Vagina (tissue), 2 donors: Measurements from ENCODE around the gene GNL3. TPM values are rescaled to one million over a fixed set of nuclear protein-coding genes. Genes with fewer than 3 reads are reported as not detected.
"Not testable (repeated sequence)": the region's sequence is repeated elsewhere in the genome, so short reads cannot be mapped to it uniquely, and the experiment has no call there.

Source experiments
- DNase-seq, 2 donors: peaks; one replicate each; pipeline ENCODE4 v3.0.0-alpha.2; 2017; ENCODE audit errors: extremely low spot score in 2 of 2
- H3K27ac ChIP-seq: fragments of 200-600 bp; sonication (generic); one replicate; pipeline ENCODE4 v1.5.1; 2019
- H3K27me3 ChIP-seq: fragments of 200-600 bp; sonication (generic); one replicate; pipeline ENCODE4 v1.5.1; 2019
- H3K36me3 ChIP-seq, 2 donors: fragments of 200-600 bp; sonication (generic); one replicate each; pipeline ENCODE4 v1.5.1; 2017 to 2019
- H3K4me1 ChIP-seq: fragments of 200-600 bp; sonication (generic); one replicate; pipeline ENCODE4 v1.5.1; 2019
- H3K4me3 ChIP-seq, 2 donors: fragments of 200-600 bp; sonication (generic); 1 replicate in 1 of 2; 2 replicates in 1 of 2; pipeline ENCODE4 v1.5.1; 2016 to 2019
- H3K9me3 ChIP-seq: fragments of 200-600 bp; sonication (generic); one replicate; pipeline ENCODE4 v1.5.1; 2019
- POLR2A ChIP-seq, 2 donors: fragments of 450-650 bp; IDR thresholded peaks; one replicate each; pipeline ENCODE4 v1.6.1; 2017; ENCODE audit warnings: antibody characterized with exemption in 2 of 2, mild to moderate bottlenecking in 2 of 2, moderate library complexity in 2 of 2
- POLR2AphosphoS5 ChIP-seq, 2 donors: sonication (generic); formaldehyde crosslinking; IDR thresholded peaks; one replicate each; pipeline ENCODE4 v1.9.0; 2017; ENCODE audit warnings: antibody characterized with exemption in 2 of 2, mild to moderate bottlenecking in 2 of 2, low read depth in 1 of 2; ENCODE audit not compliant: insufficient read depth in 1 of 2
- intact Hi-C: fragments of 100-400 bp; cut with DNase I; formaldehyde crosslinking; loops from one replicate; pipeline ENCODE4 v1.15.1; 2023
- total RNA-seq: library from RNA; depleted of rRNA; stranded (reverse); fragments of >200 nt; gene quantifications from one replicate; pipeline ENCODE4 v1.2.3, GENCODE V29; 2016
- TF ChIP-seq, protein P1 (sequence below), 3 experiments: fragments of 450-650 bp in 2 of 3; fragments of 200-600 bp in 1 of 3; sonication (generic) in 1 of 3; IDR thresholded peaks; one replicate each; pipeline ENCODE4 v1.5.1; 2017 to 2019; ENCODE audit warnings: antibody characterized with exemption in 3 of 3, mild to moderate bottlenecking in 2 of 3, moderate library complexity in 2 of 3

GNL3 gene
- total RNA-seq, 1 donor from 2014 or later, result 73.4 TPM

DNA sequence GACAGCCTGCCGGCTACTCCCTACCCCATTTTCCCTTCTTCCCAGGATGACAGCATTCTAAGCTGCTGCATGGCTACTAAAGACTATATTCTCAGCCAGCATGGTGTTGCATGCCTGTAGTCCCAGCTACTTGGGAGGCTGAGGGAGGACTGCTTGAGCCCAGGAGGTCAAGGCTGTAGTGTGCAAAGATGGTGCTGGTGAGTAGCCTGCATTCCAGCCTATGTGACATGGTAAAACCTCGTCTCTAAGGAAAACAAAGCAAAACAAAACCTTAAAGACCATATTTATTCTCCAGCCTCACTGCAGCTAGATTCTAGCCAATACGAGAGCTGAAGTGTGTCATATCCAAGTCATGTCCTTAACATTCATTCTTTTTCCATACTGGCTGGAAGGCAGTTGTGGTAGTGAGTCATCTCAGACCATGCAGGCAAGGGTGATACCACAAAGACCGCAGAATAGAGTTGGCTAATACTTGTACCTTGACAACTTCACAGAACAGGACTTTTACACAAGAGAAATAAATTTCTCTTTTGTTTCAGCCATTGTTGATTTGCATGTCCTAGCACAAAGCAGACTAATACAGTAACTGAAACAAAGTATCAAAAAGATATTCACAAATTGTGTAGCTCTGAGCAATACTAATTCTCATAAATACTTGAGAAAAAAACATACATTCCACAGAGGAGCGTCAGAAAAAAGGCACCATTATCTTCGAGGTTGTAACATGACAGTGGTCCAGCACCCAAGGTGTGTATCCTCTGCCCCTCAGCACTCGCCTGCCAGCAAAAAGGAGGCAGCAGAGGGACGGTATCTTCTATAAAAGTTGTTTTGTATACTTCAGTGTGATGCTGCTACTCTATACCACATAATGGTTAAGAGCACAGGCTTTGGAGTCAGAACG, 15.0 kb upstream of the GNL3 start:
- Histone ChIP-seq H3K27me3 (no peaks in the 10 kb centered on the region), H3K27ac (peak overlapping the region; percentile 27), H3K36me3 (peaks cover 0 to 31% of the 10 kb centered on the region in 2 donors), H3K4me3 (no peak overlapping the region), H3K4me1 (peaks cover 16% of the 10 kb centered on the region), H3K9me3 (no peaks in the 10 kb centered on the region)
- intact Hi-C loops, result no loop called here
- TF ChIP-seq POLR2AphosphoS5 (IDR thresholded peaks at IDR 0.05; ENCODE audit: insufficient read depth in 1 of 2, low read depth in 1 of 2) (peak in 1 of 2 donors; percentile 50), POLR2A (IDR thresholded peaks at IDR 0.05) (no peak)
- DNase-seq, result no peak

DNA sequence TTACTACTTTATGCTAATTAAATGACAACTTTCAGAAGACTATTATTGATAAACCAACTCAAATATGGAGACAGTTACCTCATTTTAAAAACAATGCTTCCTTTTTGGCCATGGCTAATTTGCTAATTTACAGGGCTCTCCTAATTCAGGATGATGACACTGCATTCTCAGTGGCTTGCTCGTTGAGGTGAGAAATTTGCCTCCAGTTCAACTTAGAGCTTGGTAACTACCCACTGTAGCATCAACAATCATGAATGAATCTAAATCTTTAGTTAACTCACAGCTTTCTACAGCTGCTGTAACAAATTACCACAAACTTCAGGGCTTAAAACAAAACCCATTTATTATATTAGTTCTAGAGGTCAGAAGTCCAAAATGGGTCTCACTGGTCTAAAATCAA, 14.2 kb upstream of the GNL3 start:
- no peak overlapping the region for H3K27ac ChIP-seq
- TF ChIP-seq, protein P1, sequence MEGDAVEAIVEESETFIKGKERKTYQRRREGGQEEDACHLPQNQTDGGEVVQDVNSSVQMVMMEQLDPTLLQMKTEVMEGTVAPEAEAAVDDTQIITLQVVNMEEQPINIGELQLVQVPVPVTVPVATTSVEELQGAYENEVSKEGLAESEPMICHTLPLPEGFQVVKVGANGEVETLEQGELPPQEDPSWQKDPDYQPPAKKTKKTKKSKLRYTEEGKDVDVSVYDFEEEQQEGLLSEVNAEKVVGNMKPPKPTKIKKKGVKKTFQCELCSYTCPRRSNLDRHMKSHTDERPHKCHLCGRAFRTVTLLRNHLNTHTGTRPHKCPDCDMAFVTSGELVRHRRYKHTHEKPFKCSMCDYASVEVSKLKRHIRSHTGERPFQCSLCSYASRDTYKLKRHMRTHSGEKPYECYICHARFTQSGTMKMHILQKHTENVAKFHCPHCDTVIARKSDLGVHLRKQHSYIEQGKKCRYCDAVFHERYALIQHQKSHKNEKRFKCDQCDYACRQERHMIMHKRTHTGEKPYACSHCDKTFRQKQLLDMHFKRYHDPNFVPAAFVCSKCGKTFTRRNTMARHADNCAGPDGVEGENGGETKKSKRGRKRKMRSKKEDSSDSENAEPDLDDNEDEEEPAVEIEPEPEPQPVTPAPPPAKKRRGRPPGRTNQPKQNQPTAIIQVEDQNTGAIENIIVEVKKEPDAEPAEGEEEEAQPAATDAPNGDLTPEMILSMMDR (IDR thresholded peaks at IDR 0.05), result no peak
- no peak for TF ChIP-seq POLR2A (IDR thresholded peaks at IDR 0.05)
- TF ChIP-seq POLR2AphosphoS5 (IDR thresholded peaks at IDR 0.05; ENCODE audit: insufficient read depth in 1 of 2, low read depth in 1 of 2), result no peak
- no peaks in the 10 kb centered on the region for H3K9me3 ChIP-seq
- DNase-seq, result no peak
- intact Hi-C loops, result no loop called here
- peaks cover 0 to 33% of the 10 kb centered on the region in 2 donors for H3K36me3 ChIP-seq
- H3K27me3 ChIP-seq, result no peaks in the 10 kb centered on the region
- H3K4me1 ChIP-seq, result peaks cover 16% of the 10 kb centered on the region
- H3K4me3 ChIP-seq, result no peak overlapping the region

DNA sequence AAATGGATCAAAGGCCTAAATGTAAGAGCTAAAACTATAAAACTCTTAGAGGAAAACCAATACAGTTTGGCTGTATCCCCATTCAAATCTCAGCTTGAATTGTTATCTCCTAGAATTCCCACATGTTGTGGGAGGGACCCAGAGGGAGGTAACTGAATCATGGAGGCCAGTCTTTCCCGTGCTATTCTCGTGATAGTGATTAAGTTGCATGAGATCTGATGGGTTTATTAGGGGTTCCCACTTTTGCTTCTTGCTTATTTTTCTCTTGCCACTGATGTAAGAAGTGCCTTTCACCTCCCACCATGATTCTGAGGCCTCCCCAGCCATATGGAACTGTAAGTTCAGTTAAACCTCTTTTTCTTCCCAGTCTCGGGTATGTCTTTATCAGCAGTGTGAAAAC, 9.6 kb upstream of the GNL3 start:
- H3K4me3 ChIP-seq, H3K9me3 ChIP-seq: not testable (repeated sequence)

DNA sequence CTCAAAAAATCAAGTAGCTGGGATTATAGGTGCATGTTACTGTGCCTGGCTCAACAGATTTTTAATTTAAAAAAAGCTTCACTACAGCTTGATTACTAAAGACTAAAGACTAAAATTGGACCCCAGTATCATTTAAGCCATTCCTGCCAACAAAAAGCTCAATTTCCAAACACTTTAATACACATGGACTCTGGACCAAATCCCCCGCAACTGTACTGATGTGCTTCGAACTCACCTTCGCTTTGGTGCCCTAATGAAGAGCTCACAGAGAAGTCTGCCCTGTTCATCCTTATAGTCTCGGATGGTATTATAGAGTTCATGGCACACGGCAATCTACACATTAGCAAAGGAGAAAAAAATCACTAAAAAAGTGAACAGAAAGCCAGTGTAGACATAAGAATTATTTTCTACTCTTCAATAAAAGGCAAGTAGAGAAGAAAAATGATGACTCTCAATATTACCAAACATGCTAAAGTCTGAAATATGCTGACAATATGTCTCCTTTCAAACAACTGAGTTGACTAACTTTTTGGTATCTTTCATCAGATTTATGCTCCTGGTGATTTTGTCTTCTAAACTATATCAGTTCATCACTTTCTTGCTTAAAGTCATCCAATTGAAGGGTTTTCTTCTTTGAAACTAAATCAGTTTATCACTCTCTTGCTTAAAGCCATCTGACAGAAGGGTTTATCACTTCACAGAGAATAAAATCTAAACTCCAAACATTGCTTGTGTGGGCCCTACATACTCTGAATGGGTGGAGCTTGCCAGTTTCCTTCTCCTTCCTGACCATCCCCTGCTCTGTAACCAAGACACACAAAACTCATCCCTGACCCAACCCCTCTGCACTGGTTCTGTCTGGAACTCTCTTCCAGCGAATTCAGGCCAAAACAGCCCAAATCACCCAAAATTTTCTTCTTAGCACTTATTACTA, 7.3 kb upstream of the GNL3 start:
- H3K27me3 ChIP-seq, result no peaks in the 10 kb centered on the region
- DNase-seq, result no peak
- no peak overlapping the region for H3K27ac ChIP-seq
- intact Hi-C loops, result no loop called here
- H3K9me3 ChIP-seq, result no peaks in the 10 kb centered on the region
- H3K4me3 ChIP-seq, result no peak overlapping the region
- H3K36me3 ChIP-seq, result peaks cover 0 to 47% of the 10 kb centered on the region in 2 donors
- TF ChIP-seq POLR2A (IDR thresholded peaks at IDR 0.05) (no peak), POLR2AphosphoS5 (IDR thresholded peaks at IDR 0.05; ENCODE audit: insufficient read depth in 1 of 2, low read depth in 1 of 2) (no peak)
- TF ChIP-seq, protein P1 (IDR thresholded peaks at IDR 0.05), result no peak
- peaks cover 32% of the 10 kb centered on the region for H3K4me1 ChIP-seq

More for the DNA sequence above, 9.6 kb upstream of the GNL3 start:
- H3K36me3 ChIP-seq, result peaks cover 0 to 60% of the 10 kb centered on the region in 2 donors
- intact Hi-C loops, DNase-seq, H3K27ac ChIP-seq, H3K27me3 ChIP-seq: not testable (repeated sequence)
- H3K4me1 ChIP-seq, result peaks cover 15% of the 10 kb centered on the region

DNA sequence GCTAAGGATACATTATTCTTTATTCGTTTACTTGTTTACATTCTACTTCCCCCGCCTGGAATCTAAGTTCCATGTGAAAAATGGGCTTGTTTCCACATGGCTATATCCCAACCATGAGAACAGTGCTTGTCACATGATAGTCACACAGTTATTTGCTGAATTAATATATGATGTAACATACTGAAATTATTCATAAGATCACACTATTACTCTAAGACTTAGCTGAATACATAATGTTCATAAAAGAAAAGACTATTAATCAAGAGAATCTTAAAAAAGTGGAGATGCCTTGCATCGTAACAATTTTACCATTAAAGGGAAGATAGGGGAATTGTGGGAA, 6.7 kb upstream of the GNL3 start:
- no peak for TF ChIP-seq POLR2AphosphoS5 (IDR thresholded peaks at IDR 0.05; ENCODE audit: insufficient read depth in 1 of 2, low read depth in 1 of 2)
- TF ChIP-seq POLR2A (IDR thresholded peaks at IDR 0.05), result no peak
- TF ChIP-seq, protein P1 (IDR thresholded peaks at IDR 0.05), result no peak
- no peak overlapping the region for H3K27ac ChIP-seq
- no peak overlapping the region for H3K4me3 ChIP-seq
- peaks cover 35% of the 10 kb centered on the region for H3K4me1 ChIP-seq
- peaks cover 0 to 47% of the 10 kb centered on the region in 2 donors for H3K36me3 ChIP-seq
- intact Hi-C loops, result no loop called here
- no peak for DNase-seq
- no peaks in the 10 kb centered on the region for H3K9me3 ChIP-seq
- no peaks in the 10 kb centered on the region for H3K27me3 ChIP-seq
